GM12865 (cell line): Measurements from ENCODE around the gene HAPLN3.

Experiments
- DNase-seq: peaks from one replicate; pipeline ENCODE4 v3.0.0; 2010; ENCODE audit warnings: low read depth
- H3K4me3 ChIP-seq: 2 replicates; pipeline ENCODE4 v1.5.1; 2011; ENCODE audit warnings: mild to moderate bottlenecking, low read depth, low read length, control low read depth
- TF ChIP-seq, protein P1 (sequence below): IDR thresholded peaks from 2 replicates; pipeline ENCODE4 v1.5.1; 2011; ENCODE audit warnings: low read length, control low read depth, low read depth, inconsistent platforms; ENCODE audit not compliant: insufficient read depth; ENCODE audit errors: missing control alignments

Gene HAPLN3

DNA sequence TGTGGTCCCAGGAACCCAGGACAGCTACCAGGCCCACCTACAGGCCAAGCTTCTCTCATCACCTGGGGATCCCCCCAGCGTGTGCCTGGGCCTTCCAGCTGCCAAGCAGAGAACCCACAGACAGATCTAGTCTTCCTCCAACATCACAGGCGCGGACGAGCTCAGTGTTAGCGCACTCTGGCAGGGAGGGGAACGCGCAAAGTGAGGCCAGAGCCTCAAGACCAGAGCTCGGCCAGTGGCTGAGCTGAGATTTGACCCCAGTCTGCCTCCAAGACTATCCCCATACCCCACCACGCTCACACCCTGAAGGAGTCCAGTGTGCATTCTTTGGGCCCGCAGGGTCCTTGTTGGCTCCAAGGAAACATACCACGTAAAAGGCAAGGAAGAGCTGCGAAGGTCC is 12.8 kb upstream of the HAPLN3 start:
- no peak for DNase-seq
- TF ChIP-seq, protein P1, sequence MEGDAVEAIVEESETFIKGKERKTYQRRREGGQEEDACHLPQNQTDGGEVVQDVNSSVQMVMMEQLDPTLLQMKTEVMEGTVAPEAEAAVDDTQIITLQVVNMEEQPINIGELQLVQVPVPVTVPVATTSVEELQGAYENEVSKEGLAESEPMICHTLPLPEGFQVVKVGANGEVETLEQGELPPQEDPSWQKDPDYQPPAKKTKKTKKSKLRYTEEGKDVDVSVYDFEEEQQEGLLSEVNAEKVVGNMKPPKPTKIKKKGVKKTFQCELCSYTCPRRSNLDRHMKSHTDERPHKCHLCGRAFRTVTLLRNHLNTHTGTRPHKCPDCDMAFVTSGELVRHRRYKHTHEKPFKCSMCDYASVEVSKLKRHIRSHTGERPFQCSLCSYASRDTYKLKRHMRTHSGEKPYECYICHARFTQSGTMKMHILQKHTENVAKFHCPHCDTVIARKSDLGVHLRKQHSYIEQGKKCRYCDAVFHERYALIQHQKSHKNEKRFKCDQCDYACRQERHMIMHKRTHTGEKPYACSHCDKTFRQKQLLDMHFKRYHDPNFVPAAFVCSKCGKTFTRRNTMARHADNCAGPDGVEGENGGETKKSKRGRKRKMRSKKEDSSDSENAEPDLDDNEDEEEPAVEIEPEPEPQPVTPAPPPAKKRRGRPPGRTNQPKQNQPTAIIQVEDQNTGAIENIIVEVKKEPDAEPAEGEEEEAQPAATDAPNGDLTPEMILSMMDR = no peak

DNA sequence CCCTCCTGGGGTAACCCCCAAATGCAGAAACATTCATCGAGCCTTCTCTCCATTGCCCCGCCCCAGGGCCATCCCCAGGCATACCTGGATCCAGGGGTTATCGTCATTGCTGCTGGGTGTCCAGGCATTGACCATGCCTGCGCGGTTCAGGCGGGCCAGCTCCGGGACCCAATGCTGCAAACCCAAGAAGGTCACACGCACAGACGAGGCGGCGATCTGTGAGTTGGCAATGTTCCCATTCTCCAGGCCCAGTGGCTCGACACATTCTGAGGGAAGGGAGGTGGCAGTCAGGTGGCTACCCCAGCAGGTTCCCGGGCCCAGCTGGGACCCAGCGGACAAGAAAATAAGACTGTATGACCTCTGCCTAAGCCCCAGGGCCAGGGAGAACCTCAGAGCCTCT is 11.8 kb upstream of the HAPLN3 start:
- H3K4me3 ChIP-seq = no peak overlapping the region
- TF ChIP-seq, protein P1 = no peak
- DNase-seq = no peak

More for the DNA sequence above, 12.8 kb upstream of the HAPLN3 start:
- no peak overlapping the region for H3K4me3 ChIP-seq

DNA sequence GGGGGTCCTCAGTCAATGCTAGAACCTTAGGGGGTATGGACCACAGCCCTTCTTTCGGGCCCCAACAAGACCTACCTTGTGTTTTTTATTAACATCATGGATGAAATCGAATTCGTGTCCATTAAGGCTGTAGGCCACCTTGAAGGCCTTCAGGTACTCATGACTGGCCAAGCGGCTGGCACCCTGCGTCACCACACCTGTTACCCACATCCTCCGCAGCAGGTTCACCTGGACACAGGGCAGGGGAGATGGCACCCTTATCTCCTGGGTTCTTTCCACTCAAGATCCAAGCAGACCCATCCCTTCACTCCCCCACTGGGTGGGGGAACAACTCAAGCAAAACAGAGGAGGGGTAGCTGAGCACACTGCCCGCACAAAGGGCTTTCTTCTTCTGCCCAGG is 11.2 kb upstream of the HAPLN3 start:
- TF ChIP-seq, protein P1 = no peak
- H3K4me3 ChIP-seq = no peak overlapping the region
- DNase-seq = no peak

DNA sequence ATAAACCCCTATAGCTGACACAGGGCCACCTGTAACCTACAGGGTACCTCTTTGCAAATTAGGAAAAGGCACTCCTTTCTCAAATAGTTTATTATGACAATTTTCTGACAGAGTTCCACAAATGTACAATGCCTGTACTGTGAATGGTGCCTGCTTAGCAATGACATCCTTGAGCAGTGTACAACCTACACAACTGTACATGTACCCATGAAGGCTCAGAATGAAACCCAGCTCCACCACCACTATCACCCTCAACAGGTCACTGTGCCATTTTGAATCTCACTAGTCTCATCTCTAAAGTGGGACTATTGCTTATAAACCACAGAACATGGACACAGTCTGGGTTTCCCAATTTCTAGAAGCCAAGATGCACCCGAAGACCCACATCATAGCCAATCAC is 10.8 kb upstream of the HAPLN3 start:
- no peak overlapping the region for H3K4me3 ChIP-seq
- DNase-seq = no peak
- TF ChIP-seq, protein P1 = no peak

DNA sequence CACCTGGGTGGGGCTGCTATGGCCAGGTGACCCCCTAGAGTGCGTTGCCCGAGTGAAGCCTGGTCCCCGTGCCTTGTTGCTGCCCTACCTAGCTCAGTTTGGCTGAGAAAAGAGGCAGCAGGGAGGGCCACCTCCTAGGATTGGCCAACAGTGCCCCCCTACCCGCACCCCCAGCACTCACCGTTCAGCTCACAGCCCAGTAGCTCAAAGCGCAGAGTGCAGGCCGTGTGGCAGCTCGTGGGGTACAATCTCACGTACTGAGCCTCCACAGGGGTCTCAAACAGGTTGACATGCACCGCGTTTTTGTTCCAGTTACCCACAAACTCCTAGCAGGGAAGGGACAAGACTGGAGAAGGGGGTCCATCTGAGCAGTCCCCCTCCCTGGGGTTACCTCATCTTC is 10.2 kb upstream of the HAPLN3 start:
- TF ChIP-seq, protein P1 = no peak
- H3K4me3 ChIP-seq = no peak overlapping the region
- DNase-seq = no peak

DNA sequence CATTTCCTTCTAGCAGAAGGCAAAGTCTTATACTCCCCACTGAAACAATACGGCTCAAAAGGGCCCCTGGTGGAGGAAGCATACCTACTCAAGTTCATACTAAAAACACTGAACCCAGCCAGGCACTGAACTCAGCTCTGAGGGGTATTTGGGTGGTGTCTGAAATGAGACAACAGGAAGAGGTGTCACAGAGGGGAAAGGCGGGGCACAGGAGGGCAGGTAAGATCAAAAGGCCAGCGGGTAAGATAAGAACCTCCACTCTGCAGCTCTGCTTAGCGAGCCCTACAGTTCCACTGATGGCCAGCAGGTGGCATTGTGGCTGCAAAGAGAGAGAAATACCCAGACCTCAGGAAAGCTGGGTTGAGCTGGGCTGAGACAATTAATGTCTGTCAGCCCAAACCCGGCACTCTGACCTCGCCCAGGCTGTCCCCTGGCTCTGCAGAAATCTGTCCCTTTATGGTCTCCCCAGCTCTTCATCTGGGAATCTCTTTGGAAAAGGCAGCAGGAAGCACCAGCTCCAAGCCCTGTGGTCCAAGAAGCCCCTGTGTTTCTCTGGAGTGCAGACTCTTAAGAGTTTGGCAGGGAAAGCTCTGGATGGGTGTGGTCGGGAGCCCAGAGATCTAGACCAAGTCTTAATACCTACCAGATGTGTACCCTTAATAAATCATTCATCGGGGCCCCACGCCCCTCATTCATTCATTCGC is 9.4 kb upstream of the HAPLN3 start:
- TF ChIP-seq, protein P1 = peak; percentile 98
- no peak overlapping the region for H3K4me3 ChIP-seq
- peak; percentile 84 for DNase-seq

DNA sequence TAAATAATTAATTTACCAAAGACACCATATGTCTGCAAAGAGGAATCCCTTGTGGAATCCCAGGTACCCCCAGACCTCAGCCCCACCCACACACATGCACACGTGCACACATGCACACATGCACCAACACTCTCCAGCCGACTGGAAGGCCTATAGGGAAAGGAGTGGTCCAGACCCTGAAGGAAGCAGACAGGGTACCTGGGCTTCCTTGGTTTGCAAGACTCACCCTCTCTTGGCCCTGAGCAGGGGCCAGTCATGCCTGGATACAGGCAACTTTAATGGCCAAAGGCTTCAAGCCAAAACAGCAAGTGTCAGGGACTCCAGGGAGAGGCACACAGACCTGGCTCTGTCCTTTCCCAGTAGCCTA is 8.9 kb upstream of the HAPLN3 start:
- DNase-seq = no peak
- no peak overlapping the region for H3K4me3 ChIP-seq
- TF ChIP-seq, protein P1 = no peak
